ENCODE data around the gene OR10AD1.
"Not testable (repeated sequence)": the region's sequence is repeated elsewhere in the genome, so short reads cannot be mapped to it uniquely, and the experiment has no call there.

OR10AD1 gene, protein sequence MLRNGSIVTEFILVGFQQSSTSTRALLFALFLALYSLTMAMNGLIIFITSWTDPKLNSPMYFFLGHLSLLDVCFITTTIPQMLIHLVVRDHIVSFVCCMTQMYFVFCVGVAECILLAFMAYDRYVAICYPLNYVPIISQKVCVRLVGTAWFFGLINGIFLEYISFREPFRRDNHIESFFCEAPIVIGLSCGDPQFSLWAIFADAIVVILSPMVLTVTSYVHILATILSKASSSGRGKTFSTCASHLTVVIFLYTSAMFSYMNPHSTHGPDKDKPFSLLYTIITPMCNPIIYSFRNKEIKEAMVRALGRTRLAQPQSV

DNA sequence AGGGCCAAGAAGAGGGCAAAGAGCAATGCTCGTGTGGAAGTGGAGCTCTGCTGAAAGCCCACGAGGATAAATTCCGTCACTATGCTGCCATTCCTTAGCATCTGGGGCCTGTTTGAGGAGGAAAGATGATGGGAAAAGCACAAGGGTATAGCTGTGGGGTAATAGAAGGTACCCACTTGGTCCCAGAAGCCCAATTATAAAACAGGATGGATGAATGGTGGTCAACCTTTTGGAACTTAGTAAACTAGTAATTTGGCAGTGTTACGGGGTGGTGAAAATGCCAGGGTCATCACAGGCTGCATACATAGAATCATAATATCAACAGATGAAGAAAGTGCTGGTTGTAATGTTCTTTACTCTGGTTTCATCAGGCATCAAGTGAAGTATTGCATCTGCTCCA, at the start of gene OR10AD1:
OR10AD1 (minus strand) TSS at position 101 of the 400 bp plus-strand sequence; CDS start at position 101, 0 bp downstream.
- no peak for DNase-seq (ENCODE audit: low spot score)

DNA sequence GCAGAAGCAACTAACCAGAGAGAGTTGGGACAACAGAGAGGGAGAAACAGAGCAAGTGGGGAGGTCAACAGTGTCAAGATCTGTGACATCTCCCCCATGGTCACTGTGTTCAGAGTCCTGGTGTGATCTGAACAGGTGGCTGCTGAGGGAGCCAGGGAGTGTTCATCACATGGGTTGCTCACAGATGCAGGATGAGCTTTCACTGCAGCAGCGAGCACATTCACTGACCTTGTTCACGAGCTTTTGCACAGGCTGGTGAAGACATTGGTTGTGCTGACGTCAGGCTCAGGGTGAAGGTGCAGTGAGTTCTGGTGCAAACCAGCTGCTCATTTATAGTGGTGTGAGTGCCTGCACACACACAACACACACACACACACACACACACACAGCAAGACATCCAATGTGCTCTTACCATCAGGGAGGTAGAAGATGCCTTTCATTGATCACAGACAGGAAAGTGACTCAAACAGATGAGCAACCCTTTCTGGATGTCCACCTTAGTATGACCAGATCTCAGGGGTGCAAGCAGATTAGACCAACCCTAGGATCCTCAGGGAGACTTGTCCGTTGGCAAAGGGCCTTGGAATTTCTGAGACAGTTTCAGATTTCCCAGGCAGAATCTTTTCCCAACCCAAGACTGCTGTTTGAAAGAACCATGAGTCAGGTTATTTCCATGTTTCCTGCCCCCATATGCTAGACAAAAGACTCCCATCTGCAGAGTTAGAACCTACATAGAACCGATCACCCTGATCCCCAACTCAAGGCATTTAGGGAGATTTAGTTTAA, 44.3 kb upstream of the OR10AD1 start:
- DNase-seq (ENCODE audit: low spot score), result no peak

DNA sequence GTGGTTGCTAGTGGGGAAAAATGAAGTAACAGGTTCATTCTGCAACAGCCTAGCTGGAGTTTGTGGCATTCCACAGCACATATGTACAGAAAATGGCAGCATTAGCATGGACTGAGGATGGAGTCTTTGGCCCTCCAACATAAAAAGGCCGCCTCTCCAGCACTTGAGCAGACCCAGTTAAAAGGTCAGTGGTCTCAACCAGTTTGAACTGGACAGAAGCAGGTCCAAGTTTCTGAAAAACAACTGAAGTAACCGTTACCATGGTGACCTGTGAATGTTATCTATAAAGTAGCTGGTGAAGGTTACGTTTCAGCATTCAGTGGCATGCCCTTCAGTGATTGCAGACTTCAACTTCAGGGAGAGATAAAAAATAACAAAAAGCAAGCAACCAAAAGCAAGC, 34.1 kb upstream of the OR10AD1 start:
- no peak for DNase-seq (ENCODE audit: low spot score)

DNA sequence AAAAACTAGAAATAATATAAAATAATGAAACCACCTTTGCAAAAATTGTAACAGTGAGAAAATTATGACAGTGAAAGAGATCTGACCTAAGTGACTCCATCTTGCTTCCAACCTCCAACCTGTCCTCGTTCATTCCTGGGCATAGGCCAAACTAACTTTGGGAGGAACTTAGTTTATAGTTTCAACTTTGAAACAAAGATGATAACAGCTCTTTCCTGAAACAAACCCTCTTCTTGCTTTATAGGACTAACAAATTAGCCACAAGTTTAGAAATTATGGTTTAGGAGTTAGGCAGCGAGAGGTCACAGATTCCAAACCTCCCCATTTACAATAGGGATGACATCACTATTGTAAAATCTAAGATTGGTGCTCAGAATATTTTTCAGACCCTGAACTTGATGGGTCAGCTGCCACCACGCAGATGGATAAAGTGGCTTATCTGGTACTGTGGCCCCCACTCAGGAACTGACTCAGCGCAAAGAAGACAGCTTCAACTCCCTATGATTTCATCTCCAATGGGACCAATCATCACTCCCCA, 32.8 kb upstream of the OR10AD1 start:
- no peak for DNase-seq (ENCODE audit: low spot score)

DNA sequence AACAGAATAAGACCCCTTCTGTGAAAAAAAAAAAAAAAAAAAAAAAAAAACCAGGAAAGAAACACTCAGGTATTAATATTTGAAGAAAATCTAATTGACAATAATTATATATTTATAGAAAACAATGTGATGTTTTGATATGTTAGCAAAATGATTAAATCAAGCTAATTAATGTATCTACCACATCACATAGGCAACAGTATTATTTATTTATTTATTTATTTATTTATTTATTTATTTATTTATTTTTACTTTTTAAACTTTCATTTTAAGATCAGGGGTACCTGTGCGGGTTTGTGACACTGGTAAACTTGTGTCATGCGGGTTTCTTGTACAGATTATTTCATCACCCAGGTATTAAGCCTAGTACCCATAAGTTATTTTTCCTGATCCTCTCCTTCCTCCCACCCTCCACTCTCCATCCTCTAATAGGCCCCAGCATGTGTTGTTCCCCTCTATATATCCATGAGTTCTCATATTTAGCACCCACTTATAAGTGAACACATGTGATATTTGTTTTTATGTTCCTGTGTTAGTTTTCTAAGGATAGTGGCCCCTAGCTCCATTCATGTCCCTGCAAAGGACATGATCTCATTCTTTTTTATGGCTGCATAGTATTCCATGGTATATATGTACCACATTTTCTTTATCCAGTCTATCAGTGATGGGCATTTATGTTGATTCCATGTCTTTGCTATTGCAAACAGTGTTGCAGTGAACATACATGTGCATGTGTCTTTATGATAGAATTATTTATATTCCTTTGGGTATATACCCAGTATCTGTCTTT, 28.3 kb upstream of the OR10AD1 start:
- not testable (repeated sequence) for DNase-seq (ENCODE audit: low spot score)

DNA sequence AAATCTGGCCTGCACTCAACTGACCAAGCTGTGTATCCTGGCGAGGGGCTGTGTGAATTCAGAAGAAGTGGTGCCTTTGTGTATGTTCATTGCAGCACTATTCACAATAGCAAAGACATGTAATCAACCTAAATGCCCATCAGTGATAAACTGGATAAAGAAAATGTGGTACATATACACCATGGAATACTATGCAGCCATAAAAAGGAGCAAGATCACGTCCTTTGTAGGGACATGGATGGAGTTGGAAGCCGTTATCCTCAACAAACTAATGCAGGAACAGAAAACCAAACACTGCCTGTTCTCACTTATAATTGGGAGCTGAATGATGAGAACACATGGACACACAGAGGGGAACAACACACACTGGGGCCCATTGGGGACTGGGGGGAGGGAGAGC, 21.4 kb upstream of the OR10AD1 start:
- not testable (repeated sequence) for DNase-seq (ENCODE audit: low spot score)

DNA sequence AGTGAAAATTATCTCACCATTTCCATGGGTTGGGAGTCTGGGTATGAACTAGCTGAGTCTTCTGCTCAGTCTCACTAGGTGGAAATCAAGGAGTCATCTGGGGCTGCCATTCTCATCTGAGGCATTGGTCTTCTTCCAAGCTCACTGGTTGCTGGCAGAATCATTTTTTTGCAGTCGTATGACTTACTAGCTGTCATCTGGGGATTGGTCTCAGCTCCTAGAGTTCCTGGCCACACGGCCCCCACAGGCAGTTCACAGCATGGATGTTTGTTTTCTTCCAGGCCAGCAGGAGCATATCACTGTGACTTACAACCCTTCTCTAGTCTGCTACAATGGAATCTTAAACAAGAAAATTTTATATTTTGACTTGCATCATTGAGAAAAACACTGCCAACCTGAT, 18.6 kb upstream of the OR10AD1 start:
- no peak for DNase-seq (ENCODE audit: low spot score)

DNA sequence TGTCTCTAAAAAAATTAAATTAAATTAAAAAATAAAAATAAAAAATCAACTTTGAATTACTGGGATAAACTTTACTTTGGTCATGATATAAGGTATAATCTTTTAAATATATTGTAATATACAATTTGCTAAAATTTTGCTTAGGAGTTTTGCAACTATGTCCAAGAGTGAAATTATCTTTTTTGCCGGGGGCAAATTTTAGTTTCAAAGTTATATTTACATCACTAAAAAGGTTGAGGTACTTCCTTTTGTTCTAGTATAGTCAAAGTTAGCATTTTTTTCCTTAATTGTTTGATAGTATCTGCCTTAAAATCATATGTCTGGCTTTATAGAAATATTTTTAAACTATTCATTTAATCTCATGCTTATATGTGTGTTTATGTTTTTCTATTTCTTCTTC, 17.6 kb upstream of the OR10AD1 start:
- no peak for DNase-seq (ENCODE audit: low spot score)

DNA sequence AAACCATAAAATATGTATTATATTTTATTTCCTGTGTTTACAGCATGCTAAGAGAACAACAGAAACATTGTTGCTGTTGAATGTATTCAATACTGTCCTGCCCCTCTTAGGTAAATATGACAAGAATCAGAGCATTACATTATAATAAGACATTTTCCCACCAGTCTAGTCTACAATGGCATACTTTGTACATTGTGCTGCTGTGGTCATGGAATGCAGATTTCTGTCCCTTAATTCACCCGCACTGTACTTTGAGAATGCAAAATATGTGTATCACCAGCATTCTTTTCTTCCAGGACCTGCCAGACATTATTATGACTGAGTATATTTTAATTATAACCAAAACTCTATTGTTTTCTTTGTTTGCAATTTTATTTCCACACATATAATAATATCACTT, 16.5 kb upstream of the OR10AD1 start:
- no peak for DNase-seq (ENCODE audit: low spot score)

DNA sequence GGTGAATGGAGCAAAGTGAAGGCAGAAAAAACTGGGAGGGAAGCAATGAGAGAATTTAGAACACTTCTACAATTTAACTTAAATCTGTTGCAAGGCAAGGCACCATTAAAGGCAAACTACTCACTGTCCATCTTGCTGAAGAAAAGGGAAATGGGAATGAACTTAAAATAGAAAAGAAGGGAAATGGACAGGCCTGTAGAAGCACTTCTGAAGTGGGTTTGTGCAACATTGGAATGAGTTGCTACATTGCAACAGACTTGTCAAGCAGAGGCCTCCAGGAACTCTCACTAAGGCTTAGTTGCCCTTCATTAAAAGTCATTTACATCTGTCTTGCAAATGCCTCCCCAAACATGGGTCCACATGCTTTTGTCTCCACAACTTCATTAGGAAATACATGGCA, 13.7 kb upstream of the OR10AD1 start:
- no peak for DNase-seq (ENCODE audit: low spot score)

DNA sequence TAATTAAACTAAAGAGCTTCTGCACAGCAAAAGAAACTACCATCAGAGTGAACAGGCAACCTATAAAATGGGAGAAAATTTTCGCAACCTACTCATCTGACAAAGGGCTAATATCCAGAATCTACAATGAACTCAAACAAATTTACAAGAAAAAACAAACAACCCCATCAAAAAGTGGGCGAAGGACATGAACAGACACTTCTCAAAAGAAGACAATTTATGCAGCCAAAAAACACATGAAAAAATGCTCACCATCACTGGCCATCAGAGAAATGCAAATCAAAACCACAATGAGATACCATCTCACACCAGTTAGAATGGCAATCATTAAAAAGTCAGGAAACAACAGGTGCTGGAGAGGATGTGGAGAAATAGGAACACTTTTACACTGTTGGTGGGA, 6.4 kb upstream of the OR10AD1 start:
- DNase-seq (ENCODE audit: low spot score), result not testable (repeated sequence)

DNA sequence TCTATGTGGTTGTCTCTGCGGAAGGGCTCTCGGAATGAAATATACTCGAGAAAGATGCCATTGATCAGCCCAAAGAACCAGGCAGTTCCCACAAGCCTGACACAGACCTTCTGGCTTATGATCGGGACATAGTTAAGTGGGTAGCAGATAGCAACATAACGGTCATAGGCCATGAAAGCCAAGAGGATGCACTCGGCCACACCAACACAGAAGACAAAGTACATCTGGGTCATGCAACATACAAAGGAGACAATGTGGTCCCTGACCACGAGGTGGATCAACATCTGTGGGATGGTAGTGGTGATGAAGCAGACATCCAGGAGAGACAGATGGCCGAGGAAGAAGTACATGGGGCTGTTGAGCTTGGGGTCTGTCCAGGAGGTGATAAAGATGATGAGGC, 326 bp downstream of the OR10AD1 start:
- DNase-seq (ENCODE audit: low spot score), result no peak

DNA sequence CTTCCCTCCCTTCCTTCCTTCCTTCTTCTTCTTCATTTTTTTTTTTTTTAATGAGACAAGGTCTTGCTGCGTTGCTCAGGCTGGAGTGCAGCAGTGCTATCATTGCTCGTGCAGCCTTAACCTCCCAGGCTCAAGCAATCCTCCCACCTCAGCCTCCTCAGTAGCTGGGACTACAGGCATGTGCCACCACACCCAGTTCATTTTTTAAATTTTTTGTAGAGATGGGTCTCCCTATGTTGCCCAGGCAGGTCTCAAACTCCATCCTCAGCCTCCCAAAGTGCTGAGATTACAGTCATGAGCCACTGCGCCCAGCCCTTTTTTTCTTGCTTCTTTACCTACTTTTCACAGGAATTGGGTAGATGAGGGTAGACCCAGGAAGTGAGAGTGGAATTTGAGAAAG, 1.6 kb downstream of the OR10AD1 start:
- no peak for DNase-seq (ENCODE audit: low spot score)

DNA sequence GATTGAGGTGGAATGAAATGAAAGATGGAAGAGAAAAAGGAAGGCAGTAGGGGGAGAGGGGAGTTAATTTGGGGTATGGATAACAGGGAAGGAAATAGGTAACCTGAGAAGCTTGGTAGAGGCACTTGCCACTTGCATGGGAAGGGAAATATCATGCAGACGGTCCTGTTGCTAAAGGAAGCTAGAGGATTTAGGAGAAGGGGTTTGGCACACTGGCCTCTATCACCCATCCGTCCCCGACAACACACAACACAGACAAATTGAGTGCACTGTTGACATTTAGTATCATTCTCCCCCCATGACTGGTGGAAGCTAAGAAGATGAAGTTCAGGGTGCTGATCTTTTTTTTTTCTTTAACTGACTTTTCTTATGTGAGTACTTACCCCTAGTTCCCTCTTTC, 2.0 kb downstream of the OR10AD1 start:
- DNase-seq (ENCODE audit: low spot score), result no peak

DNA sequence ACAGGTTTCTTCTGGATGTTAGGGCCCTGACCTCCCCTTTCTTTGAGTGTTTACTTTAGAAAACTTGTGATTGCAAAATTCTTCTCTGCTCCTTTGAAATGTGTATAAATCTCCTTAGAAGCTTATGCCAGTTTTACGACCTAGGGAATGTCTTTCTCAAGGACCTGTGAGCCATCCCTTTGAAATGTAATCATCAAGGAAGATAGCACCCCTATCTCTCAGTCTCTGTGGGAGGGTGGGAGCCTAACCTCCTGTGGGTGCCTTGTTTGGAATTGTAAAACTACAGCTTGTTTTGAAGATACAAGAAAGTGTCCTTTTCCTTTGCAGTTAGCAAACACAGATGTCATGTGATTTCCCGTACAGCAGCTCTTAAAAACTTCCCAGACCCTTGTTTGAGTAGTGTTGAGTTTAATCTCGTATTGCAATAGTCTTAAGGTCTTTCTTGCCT, 3.3 kb downstream of the OR10AD1 start:
- no peak for DNase-seq (ENCODE audit: low spot score)

DNA sequence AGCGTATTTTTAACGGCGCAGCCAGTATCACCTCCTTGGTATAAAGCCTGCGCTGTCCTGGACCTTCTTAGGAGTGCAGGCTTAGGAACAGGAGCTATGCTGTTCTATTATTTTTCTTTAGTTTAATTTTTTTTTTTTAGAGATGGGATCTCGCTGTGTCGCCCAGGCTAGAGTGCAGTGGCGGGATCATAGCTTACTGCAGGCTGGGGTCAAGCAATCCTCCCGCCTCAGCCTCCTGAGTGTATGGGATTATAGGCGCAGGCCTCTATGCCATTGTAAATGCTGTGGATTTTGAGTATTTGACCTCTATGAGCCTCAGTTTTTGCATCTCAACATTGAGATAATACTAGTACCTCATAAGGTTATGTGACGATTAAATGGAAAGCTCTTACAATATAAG, 4.1 kb downstream of the OR10AD1 start:
- no peak for DNase-seq (ENCODE audit: low spot score)

DNA sequence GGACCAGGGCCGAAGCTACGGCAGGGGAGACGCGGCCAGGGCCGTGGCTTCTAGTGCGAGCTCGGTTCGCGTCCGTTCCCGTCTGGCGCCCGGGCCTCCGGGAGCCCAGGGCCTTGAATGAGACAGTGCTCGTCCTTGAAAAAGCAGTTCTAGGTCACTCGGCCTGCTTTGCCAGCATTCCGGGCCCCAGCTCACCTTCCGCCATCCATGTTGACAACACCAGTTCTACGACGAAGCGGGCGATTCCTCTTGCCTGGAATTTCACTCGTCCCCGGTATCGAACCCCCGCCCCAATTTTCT, 4.5 kb downstream of the OR10AD1 start:
- no peak for DNase-seq (ENCODE audit: low spot score)

DNA sequence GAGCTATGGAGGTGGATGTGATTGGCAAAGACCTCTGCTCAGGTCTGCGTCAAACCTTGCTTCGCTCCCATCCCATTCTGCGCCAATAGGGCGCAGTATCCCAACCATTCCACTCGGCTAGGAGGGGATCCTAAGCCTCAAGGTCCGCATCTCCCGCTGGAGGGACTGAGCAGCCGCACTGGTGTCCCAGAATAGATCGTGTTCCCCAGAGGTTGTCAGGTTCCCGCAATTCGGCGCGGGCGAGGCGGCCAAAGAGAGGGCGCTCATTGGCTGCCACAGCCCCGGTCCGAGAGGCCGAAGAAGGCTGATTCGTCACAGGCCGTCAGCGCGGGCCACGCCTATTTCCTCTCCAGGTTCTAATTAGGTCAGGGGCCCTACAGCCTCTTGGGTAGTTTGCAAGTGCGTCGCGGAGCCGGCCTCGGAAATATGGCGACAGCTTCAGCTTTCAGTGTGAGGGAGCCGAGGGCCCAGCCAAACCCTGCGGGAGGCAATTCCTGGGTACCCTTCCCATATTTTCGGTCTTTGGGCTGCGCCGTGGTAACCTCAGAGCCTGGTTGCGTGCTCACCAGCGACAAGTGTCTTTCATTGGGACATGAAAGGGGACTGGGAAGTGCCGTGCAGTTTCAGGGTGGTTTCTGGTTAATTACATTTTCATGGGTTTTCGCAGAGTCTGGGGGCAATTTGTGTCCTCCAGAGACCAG, 5.0 kb downstream of the OR10AD1 start:
- DNase-seq (ENCODE audit: low spot score), result peak; percentile 92

DNA sequence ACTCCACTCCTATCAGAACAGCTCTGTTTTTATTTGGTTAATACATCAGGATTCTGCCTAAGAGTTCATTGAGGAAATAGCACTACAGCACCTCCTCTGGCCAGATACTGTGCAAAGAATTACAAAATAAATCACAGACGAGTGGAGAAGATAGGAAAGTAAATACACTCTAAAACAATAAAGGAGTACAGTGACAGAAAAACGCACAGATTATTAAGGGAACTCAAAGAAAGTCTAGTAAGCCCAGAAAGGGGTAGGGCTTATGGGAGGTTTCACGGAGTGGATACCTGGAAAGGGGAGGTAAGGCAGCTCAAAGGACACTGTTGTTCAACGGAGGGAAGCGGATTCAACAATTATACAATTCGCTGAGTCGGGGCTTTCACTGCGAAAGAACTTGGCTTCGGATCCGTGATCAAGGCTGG, 5.5 kb downstream of the OR10AD1 start:
- peak; percentile 70 for DNase-seq (ENCODE audit: low spot score)

DNA sequence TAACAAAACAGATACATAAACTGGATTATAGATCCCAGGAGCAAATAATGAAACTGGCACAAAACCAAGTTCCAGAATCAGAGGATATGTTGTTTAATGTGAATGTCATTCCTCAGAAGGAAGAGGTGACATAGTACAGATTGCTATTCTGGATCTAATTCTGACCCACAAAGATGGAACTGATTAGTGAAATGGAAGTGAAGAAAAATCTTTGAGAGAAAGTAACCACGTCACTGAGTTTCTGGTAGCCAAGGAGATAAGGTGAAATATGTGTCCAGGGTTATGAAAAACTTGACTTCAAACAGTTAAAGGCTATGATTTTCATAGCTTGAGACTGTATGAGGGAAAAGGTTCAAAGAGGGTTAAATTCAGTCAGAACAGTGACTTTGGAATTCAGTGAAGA, 8.3 kb downstream of the OR10AD1 start:
- no peak for DNase-seq (ENCODE audit: low spot score)

DNA sequence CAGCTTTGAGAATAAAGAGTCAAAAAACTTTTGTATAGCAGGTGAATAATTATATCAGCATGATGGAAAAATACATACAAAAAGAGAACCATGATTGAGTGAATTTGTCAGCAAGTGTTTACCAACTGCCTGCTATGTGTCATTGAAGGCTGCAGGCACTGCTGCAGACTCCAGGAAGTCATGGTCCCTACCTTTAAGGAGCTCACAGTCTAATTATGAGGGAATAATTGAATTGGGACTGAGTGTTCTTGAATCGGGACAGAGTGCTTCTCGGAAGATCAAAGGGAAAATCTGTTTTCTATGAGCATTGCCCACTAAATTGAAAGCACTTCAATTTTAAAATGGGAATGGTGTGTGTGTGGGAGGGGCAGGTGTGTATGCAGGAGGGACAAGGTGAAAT, 9.5 kb downstream of the OR10AD1 start:
- no peak for DNase-seq (ENCODE audit: low spot score)

DNA sequence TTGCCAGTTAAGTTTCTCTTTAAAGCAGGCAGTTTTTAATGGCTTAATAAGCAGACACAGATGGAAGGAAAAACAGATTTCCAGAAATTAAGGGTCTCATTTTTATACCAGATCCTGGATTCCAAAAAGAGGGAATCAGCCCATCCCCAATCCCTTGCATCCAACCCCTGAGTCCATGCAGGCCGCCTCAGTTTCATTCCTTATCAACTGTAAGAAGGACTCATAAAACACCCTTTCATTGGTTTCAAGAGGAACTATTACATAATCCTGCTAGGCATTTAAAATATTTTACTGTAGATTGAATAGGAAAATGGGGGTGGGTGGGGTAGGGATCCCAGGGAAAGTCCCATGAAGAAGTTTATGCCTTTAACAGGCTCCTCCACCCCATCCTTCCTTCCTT, 10.2 kb downstream of the OR10AD1 start:
- no peak for DNase-seq (ENCODE audit: low spot score)
